Lung (tissue), 12 donors: ENCODE results near the gene HMOX1. TPM values are rescaled to one million over a fixed set of nuclear protein-coding genes. Genes with fewer than 3 reads are reported as not detected.

ENCODE experiments used
- ATAC-seq: fragments of 200-7000 bp; cut with Tn5 transposase; one replicate; pipeline ENCODE4 v1.9.1; 2020; ENCODE audit warnings: moderate number of reproducible peaks; ENCODE audit not compliant: insufficient read depth, low FRiP score
- DNase-seq, 3 donors: peaks; one replicate each; pipeline ENCODE4 v3.0.0-alpha.2; 2013 to 2017
- H3K27ac ChIP-seq, 2 donors: one replicate each; pipeline ENCODE4 v1.5.1; 2013; ENCODE audit warnings: mild to moderate bottlenecking in 2 of 2, moderate library complexity in 2 of 2, control low read depth in 1 of 2, inconsistent platforms in 1 of 2, low read depth in 1 of 2, low read length in 1 of 2
- H3K27me3 ChIP-seq, 3 donors: one replicate each; pipeline ENCODE4 v1.5.1; 2013; ENCODE audit warnings: low read length in 2 of 3; ENCODE audit not compliant: control insufficient read depth in 3 of 3, insufficient read depth in 3 of 3
- H3K36me3 ChIP-seq, 4 donors: one replicate each; pipeline ENCODE4 v1.5.1; 2013; ENCODE audit warnings: low read length in 4 of 4, mild to moderate bottlenecking in 1 of 4, moderate library complexity in 1 of 4; ENCODE audit not compliant: control insufficient read depth in 4 of 4, insufficient read depth in 4 of 4
- H3K4me1 ChIP-seq, 5 donors: one replicate each; pipeline ENCODE4 v1.5.1; 2013; ENCODE audit warnings: low read length in 5 of 5, mild to moderate bottlenecking in 2 of 5, moderate library complexity in 1 of 5; ENCODE audit not compliant: control insufficient read depth in 5 of 5, insufficient read depth in 5 of 5
- H3K4me3 ChIP-seq: one replicate; pipeline ENCODE4 v1.5.1; 2013; ENCODE audit warnings: mild to moderate bottlenecking, control low read depth, moderate library complexity
- H3K9ac ChIP-seq, 2 donors: one replicate each; pipeline ENCODE4 v1.5.1; 2013; ENCODE audit warnings: low read length in 2 of 2, control low read depth in 1 of 2; ENCODE audit not compliant: insufficient read depth in 1 of 2
- H3K9me3 ChIP-seq, 4 donors: one replicate each; pipeline ENCODE4 v1.5.1; 2013; ENCODE audit warnings: low read length in 3 of 4, mild to moderate bottlenecking in 1 of 4, moderate library complexity in 1 of 4; ENCODE audit not compliant: control insufficient read depth in 4 of 4, insufficient read depth in 3 of 4
- WGBS, 2 donors: extraction: QIAGEN DNeasy Blood & Tissue Kit; methylation state at CpG; one replicate each; pipeline ENCODE4 v1.1.7; 2013; 5-methylcytosine and 5-hydroxymethylcytosine counted together
- polyA plus RNA-seq, 2 donors: library from polyadenylated mRNA; stranded (reverse); fragments of 200-250 nt; gene quantifications; one replicate each; pipeline ENCODE4 v1.2.1, GENCODE V29; 2013
- total RNA-seq, 2 donors: library from RNA; depleted of rRNA in 1 of 2; stranded (reverse); fragments of >200 nt in 1 of 2; gene quantifications; one replicate each; pipeline ENCODE4 v1.2.1, GENCODE V29; 2014 to 2021
- TF ChIP-seq, protein P1 (sequence below): IDR thresholded peaks from 2 replicates; pipeline ENCODE4 v1.5.1; 2012; ENCODE audit warnings: mild to moderate bottlenecking; ENCODE audit errors: control extremely low read depth, extremely low read depth
- donor health status: control.
- donor health status: control.
- donor health status: Bipolar disorder and iron deficiency.
- donor health status: healthy.
- donor health status: DM: yes; HTN: yes; CAD: no.

The HMOX1 gene
- total and polyA plus RNA-seq, 4 donors, result 59.9 to 930 (median 135) TPM

DNA sequence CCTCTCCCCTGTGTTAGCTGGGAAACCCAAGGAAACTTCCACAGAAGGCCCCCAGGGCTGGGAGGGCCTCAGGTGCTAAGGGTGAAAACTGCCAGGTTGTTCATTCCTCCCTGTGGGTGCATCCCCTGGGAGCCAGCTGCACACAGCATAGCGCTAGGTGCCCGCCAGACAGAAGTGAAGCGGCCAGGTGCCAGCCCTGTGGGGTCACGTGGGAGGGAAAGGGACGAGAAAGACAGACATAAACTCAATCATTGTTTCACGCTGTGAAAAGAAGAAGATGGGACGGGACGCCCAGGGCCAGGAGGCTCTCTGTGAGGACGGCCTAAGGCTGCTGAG is 31.6 kb upstream of the HMOX1 start:
- WGBS, 2 donors, result 63 to 76% methylated on average over 9 of the region's 9 CpGs
- H3K4me3 ChIP-seq, result no peak overlapping the region
- no peak overlapping the region for H3K9ac ChIP-seq
- peaks cover 0 to 40% (median 2%) of the 10 kb centered on the region in 4 donors for H3K36me3 ChIP-seq
- no peak overlapping the region for H3K27ac ChIP-seq
- H3K27me3 ChIP-seq, result no peaks in the 10 kb centered on the region
- DNase-seq (no peak), ATAC-seq (no peak)
- TF ChIP-seq, protein P1, sequence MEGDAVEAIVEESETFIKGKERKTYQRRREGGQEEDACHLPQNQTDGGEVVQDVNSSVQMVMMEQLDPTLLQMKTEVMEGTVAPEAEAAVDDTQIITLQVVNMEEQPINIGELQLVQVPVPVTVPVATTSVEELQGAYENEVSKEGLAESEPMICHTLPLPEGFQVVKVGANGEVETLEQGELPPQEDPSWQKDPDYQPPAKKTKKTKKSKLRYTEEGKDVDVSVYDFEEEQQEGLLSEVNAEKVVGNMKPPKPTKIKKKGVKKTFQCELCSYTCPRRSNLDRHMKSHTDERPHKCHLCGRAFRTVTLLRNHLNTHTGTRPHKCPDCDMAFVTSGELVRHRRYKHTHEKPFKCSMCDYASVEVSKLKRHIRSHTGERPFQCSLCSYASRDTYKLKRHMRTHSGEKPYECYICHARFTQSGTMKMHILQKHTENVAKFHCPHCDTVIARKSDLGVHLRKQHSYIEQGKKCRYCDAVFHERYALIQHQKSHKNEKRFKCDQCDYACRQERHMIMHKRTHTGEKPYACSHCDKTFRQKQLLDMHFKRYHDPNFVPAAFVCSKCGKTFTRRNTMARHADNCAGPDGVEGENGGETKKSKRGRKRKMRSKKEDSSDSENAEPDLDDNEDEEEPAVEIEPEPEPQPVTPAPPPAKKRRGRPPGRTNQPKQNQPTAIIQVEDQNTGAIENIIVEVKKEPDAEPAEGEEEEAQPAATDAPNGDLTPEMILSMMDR, result no peak
- peaks cover 0 to 31% (median 5%) of the 10 kb centered on the region in 5 donors for H3K4me1 ChIP-seq
- H3K9me3 ChIP-seq, result no peaks in the 10 kb centered on the region

GRCh38 chr22:35349704-35350538 is 31.0 kb upstream of the HMOX1 start:
- TF ChIP-seq, protein P1, result no peak
- H3K9me3 ChIP-seq, result no peaks in the 10 kb centered on the region
- no peaks in the 10 kb centered on the region for H3K27me3 ChIP-seq
- no peak overlapping the region for H3K9ac ChIP-seq
- ATAC-seq (no peak), DNase-seq (peak; percentile 82 to 87 (median 84))
- WGBS, 2 donors, result 51 to 53% methylated on average over 16 to 17 of the region's 17 CpGs
- H3K36me3 ChIP-seq, result peaks cover 0 to 35% (median 2%) of the 10 kb centered on the region in 4 donors
- H3K4me1 ChIP-seq, result peaks cover 0 to 31% (median 5%) of the 10 kb centered on the region in 5 donors
- H3K27ac ChIP-seq, result peak overlapping the region; percentile 9 to 55
- H3K4me3 ChIP-seq, result no peak overlapping the region

DNA sequence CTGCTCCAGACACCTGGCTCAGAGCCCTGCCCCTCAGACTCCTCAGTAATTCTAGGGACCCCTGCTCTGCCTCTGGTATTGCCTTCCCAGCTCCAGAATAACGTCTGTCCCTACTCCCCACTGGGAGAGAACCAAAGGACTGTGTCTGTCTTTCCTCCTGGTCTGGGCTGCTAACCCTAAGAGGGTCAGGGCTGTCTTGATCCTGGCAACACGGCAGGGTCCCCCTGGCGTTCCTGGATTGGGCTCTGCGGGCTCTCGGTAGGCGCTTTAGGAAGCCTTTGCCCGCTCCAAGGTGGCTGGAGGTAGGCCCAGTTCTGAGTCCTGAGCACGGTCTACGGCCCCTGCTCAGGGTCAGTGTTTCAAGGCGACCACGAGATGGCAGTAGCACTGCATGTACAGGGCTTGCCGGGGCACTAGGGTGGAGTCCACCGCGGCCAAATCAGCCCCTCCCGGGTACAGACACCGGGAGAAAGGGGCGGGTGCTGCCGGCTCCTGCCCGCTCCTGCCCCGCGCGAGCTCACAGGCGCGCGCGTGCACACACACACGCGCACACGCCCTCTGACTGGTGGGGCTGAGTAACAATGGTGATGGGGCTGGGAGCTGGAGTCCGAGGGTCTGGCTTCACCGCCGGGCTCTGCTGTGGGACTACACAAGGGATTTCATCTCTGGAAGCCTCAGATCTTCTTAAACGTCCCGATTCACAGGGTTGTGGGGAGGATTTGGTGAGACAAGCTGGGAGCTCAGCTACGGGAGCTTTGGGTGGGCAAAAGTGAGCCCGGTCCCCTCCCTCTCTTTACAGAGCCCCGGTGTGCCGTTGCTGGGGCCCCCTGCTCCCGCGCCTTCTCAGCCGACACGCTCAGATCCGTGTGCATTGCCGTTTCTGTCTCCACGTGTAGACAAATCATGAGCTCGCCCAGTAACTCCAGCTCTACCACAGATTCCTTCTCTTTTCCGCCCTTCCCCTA is 30.1 kb upstream of the HMOX1 start:
- H3K4me1 ChIP-seq, result peaks cover 0 to 31% (median 5%) of the 10 kb centered on the region in 5 donors
- H3K27ac ChIP-seq, result peak overlapping the region; percentile 9 to 55
- DNase-seq (peak; percentile 91 to 95 (median 94)), ATAC-seq (peak; percentile 96)
- H3K9ac ChIP-seq, result peak overlapping the region in 1 of 2 donors; percentile 16
- 3 to 4% methylated on average over 37 to 47 of the region's 47 CpGs for WGBS, 2 donors
- H3K36me3 ChIP-seq, result peaks cover 0 to 26% (median 2%) of the 10 kb centered on the region in 4 donors
- no peaks in the 10 kb centered on the region for H3K9me3 ChIP-seq
- H3K27me3 ChIP-seq, result no peaks in the 10 kb centered on the region
- H3K4me3 ChIP-seq, result peak overlapping the region; percentile 4
- TF ChIP-seq, protein P1, result peak; percentile 98
